Glutamatergic neuron (in vitro differentiated cells): Measurements from ENCODE around the gene C10orf143. TPM values are rescaled to one million over a fixed set of nuclear protein-coding genes. Genes with fewer than 3 reads are reported as not detected.

Experiments
- DNase-seq: peaks from one replicate; pipeline ENCODE4 v3.0.0; 2022
- H3K27ac Mint-ChIP-seq: one replicate; pipeline ENCODE4 v1.8.0; 2020; ENCODE audit warnings: mild to moderate bottlenecking, mixed read lengths, inconsistent platforms; ENCODE audit not compliant: unreplicated experiment
- H3K27me3 Mint-ChIP-seq: one replicate; pipeline ENCODE4 v1.8.0; 2020; ENCODE audit warnings: mild to moderate bottlenecking, moderate library complexity, mixed read lengths, inconsistent platforms; ENCODE audit not compliant: unreplicated experiment
- H3K36me3 Mint-ChIP-seq: one replicate; pipeline ENCODE4 v1.8.0; 2020; ENCODE audit warnings: mild to moderate bottlenecking, mixed read lengths, inconsistent platforms; ENCODE audit not compliant: unreplicated experiment
- H3K4me1 Mint-ChIP-seq: one replicate; pipeline ENCODE4 v1.8.0; 2020; ENCODE audit warnings: mild to moderate bottlenecking, low read depth, mixed read lengths, inconsistent platforms; ENCODE audit not compliant: unreplicated experiment
- H3K4me3 Mint-ChIP-seq: one replicate; pipeline ENCODE4 v1.8.0; 2020; ENCODE audit warnings: mild to moderate bottlenecking, mixed read lengths, inconsistent platforms; ENCODE audit not compliant: unreplicated experiment
- H3K9me3 Mint-ChIP-seq: one replicate; pipeline ENCODE4 v1.8.0; 2020; ENCODE audit warnings: mild to moderate bottlenecking, moderate library complexity, mixed read lengths, inconsistent platforms; ENCODE audit not compliant: unreplicated experiment
- CTCF ChIP-seq: fragments of 200-600 bp; sonication (generic); IDR thresholded peaks from one replicate; pipeline ENCODE4 v1.5.0; 2021; ENCODE audit not compliant: partially characterized antibody, unreplicated experiment
- total RNA-seq: library from RNA; stranded (reverse); fragmentation: NEBNext Ultra II Directional; extraction: Animal tissue kit (Norgen Biotek cat#: 25700); gene quantifications from one replicate; pipeline ENCODE4 v1.2.1, GENCODE V29; 2021; ENCODE audit not compliant: unreplicated experiment

C10orf143 gene
- total RNA-seq, 1 donor from 2014 or later = 0.96 TPM

DNA sequence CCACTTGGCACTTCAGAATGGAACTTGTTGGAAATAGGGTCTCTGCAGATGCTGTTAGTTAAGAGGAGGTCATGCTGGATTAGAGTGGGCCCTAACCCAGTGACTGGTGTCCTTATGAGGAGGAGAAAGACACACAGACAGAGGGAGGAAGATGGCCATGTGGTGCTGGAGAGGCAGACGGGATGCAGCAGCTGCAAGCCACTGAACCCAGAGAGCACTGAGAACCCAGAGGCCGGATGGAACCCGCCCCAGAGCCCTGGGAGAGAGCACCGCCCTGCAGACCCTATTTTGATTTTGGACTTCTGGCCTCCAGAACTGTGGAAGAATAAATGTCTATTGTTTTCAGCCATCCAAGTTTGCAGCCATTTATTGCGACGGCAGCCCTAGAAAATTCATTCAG lies 88.5 kb downstream of the C10orf143 start:
- H3K27ac Mint-ChIP-seq = no peak overlapping the region
- H3K9me3 Mint-ChIP-seq = peaks cover 2% of the 10 kb centered on the region
- peaks cover 7% of the 10 kb centered on the region for H3K27me3 Mint-ChIP-seq
- no peaks in the 10 kb centered on the region for H3K4me1 Mint-ChIP-seq
- DNase-seq = no peak
- TF ChIP-seq CTCF = no peak
- no peak overlapping the region for H3K4me3 Mint-ChIP-seq
- H3K36me3 Mint-ChIP-seq = no peaks in the 10 kb centered on the region

DNA sequence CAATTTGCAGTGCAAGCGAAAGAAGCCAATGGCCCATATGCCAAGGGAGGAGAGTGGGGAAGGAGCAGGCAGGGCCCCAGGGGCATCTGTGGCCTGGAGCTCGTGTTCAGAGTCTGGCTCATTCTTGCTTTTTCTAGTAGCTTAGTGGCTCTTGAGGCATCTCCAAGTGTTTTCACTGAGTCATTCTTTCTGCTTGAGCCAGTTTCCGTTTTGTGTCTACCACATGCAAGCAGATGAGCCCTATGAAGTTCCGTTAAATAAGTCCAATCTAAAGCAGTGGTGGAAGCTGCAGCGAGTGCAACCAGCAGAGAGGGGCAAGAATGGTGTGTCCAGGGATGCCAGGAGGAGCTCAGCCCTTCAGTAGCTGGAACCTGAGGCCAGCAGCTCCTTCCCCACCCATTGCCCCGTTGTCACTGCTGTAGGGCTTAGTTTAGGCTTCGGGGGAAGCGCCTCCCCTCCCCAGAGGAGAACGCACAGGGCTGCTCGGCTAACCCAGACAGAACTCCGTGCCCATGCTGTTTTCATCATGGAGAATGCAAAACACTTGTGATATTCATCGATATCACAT lies 89.2 kb downstream of the C10orf143 start:
- Mint-ChIP-seq H3K4me3 (no peak overlapping the region), H3K4me1 (no peaks in the 10 kb centered on the region), H3K9me3 (peaks cover 2% of the 10 kb centered on the region), H3K27ac (no peak overlapping the region), H3K36me3 (no peaks in the 10 kb centered on the region), H3K27me3 (peaks cover 7% of the 10 kb centered on the region)
- TF ChIP-seq CTCF = no peak
- DNase-seq = no peak

DNA sequence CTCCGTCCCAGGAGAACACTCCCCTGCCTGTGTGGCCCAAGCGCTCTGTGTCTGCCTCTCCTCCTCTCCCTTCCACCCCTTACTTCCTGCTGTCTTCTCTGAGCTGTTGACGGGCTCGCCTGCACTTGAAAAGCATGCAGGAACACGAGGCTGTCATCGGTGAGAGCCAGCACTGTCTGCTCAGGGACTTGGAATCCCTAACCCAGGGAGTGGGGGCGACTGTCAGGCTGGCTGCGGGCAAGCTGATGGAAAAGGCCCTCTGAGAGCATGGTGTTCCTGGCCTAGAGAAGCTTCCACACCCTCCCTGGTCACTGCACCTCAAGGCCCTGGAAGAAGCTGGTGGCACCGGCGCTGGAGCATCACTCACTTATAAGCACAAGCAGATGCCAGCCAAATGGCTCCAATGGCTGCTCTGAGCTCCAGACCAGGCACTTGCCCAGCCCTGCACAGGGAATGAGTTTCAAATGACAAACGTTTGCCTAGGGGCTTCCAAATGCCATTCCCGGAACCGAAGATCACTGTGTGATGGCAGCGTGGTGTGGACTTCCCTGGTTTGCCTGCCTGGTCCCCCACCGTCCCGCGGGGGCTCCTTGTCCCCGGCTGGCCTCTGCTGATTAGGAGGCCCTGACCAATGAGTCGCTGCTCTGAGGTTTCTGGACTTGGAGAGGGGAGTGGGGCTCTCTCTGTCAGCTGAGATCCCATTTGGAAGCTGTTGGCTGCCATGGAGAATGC lies 89.8 kb downstream of the C10orf143 start:
- no peak for DNase-seq
- no peaks in the 10 kb centered on the region for H3K4me1 Mint-ChIP-seq
- peaks cover 2% of the 10 kb centered on the region for H3K9me3 Mint-ChIP-seq
- H3K36me3 Mint-ChIP-seq = no peaks in the 10 kb centered on the region
- H3K4me3 Mint-ChIP-seq = no peak overlapping the region
- H3K27me3 Mint-ChIP-seq = peaks cover 7% of the 10 kb centered on the region
- TF ChIP-seq CTCF = no peak
- H3K27ac Mint-ChIP-seq = no peak overlapping the region

DNA sequence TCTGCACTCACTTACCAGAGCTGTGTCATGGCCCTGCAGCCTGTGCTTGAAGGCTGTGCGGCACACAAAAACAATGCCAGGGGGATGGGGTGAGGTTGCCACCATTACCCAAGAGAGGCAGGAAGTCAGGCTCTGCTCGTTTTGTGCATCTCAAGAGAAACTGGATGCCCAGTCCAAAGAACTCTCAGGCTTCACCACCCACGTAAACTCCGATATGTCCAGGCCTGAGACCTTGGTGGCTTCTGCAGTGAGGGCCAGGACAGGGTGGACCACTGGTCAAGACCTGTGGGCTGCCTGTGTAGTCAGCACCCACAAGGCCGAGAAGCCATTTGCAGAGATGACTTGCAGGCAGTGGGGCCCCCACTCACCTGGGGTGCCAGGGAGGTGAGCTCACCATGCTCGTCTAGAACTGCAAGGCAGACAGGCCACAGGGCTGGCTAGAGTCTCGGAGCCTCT lies 91.9 kb downstream of the C10orf143 start:
- no peak for TF ChIP-seq CTCF
- no peak for DNase-seq
- no peak overlapping the region for H3K27ac Mint-ChIP-seq
- no peaks in the 10 kb centered on the region for H3K4me1 Mint-ChIP-seq
- H3K9me3 Mint-ChIP-seq = peaks cover 2% of the 10 kb centered on the region
- H3K4me3 Mint-ChIP-seq = no peak overlapping the region
- H3K36me3 Mint-ChIP-seq = no peaks in the 10 kb centered on the region
- H3K27me3 Mint-ChIP-seq = peaks cover 7% of the 10 kb centered on the region

GRCh38 chr10:130018265-130018664 lies 92.4 kb downstream of the C10orf143 start:
- H3K27ac Mint-ChIP-seq = no peak overlapping the region
- H3K9me3 Mint-ChIP-seq = peaks cover 2% of the 10 kb centered on the region
- H3K27me3 Mint-ChIP-seq = peaks cover 6% of the 10 kb centered on the region
- no peak for DNase-seq
- H3K36me3 Mint-ChIP-seq = no peaks in the 10 kb centered on the region
- no peak overlapping the region for H3K4me3 Mint-ChIP-seq
- no peaks in the 10 kb centered on the region for H3K4me1 Mint-ChIP-seq
- TF ChIP-seq CTCF = no peak
